Measurements from ENCODE around the gene ADORA3. TPM values are rescaled to one million over a fixed set of nuclear protein-coding genes. Genes with fewer than 3 reads are reported as not detected.
A peak's percentile ranks its signal among the peaks of the same experiment; 100 is the strongest.

The ADORA3 gene
- total and polyA plus RNA-seq, 7 donors: 0.45 to 2.1 (median 1.2) TPM

- H3K4me3 ChIP-seq: peak overlapping the region; percentile 61
- peak; percentile 76 to 80 for DNase-seq
- peaks cover 0 to 2% (median 0%) of the 10 kb centered on the region in 3 donors for H3K27me3 ChIP-seq (ENCODE audit: insufficient read depth in 3 of 3, low read length in 2 of 3)
- no peaks in the 10 kb centered on the region for H3K36me3 ChIP-seq (ENCODE audit: insufficient read depth in 1 of 2, low read depth in 1 of 2)
- H3K27ac ChIP-seq: peak overlapping the region; percentile 62
- peak; percentile 62 to 80 (median 73) for ATAC-seq
- 10 to 13% (median 12%) methylated on average over 39 to 40 of the region's 40 CpGs for WGBS, 3 donors
- intact Hi-C loops (cut with DNase I): loop anchor here in 1 of 2 donors (5.0 kb wide), 1 partner anchor 62 kb away; no protein-coding TSS in a partner anchor
- no peaks in the 10 kb centered on the region for H3K4me1 ChIP-seq
- no peak for TF ChIP-seq CTCF (IDR thresholded peaks at IDR 0.05)
- no peaks in the 10 kb centered on the region for H3K9me3 ChIP-seq
These were observed 12.0 kb upstream of the ADORA3 start for GRCh38 chr1:111515291-111516004.

- DNase-seq (no peak), ATAC-seq (no peak)
- H3K4me3 ChIP-seq: no peak overlapping the region
- TF ChIP-seq CTCF (IDR thresholded peaks at IDR 0.05): no peak
- H3K27me3 ChIP-seq (ENCODE audit: insufficient read depth in 3 of 3, low read length in 2 of 3): peaks cover 0 to 2% (median 0%) of the 10 kb centered on the region in 3 donors
- WGBS, 3 donors: 45 to 54% (median 50%) methylated on average over 8 of the region's 8 CpGs
- H3K36me3 ChIP-seq (ENCODE audit: insufficient read depth in 1 of 2, low read depth in 1 of 2): no peaks in the 10 kb centered on the region
- intact Hi-C loops (cut with DNase I): no loop called here
- H3K9me3 ChIP-seq: no peaks in the 10 kb centered on the region
- peaks cover 17% of the 10 kb centered on the region for H3K4me1 ChIP-seq
- H3K27ac ChIP-seq: no peak overlapping the region
These were observed 10.1 kb upstream of the ADORA3 start for GRCh38 chr1:111513410-111514020.

GRCh38 chr1:111512931-111513330, 9.5 kb upstream of the ADORA3 start:
- ATAC-seq (no peak), DNase-seq (no peak)
- Histone ChIP-seq H3K4me3 (no peak overlapping the region), H3K27me3 (ENCODE audit: insufficient read depth in 3 of 3, low read length in 2 of 3) (peaks cover 0 to 2% (median 0%) of the 10 kb centered on the region in 3 donors), H3K4me1 (peaks cover 19% of the 10 kb centered on the region), H3K36me3 (ENCODE audit: insufficient read depth in 1 of 2, low read depth in 1 of 2) (no peaks in the 10 kb centered on the region), H3K9me3 (no peaks in the 10 kb centered on the region), H3K27ac (no peak overlapping the region)
- intact Hi-C loops (cut with DNase I): no loop called here
- WGBS, 3 donors: 93 to 98% (median 97%) methylated on average over 3 of the region's 3 CpGs
- no peak for TF ChIP-seq CTCF (IDR thresholded peaks at IDR 0.05)

- H3K9me3 ChIP-seq: no peaks in the 10 kb centered on the region
- H3K27ac ChIP-seq: no peak overlapping the region
- peaks cover 24% of the 10 kb centered on the region for H3K4me1 ChIP-seq
- no peak overlapping the region for H3K4me3 ChIP-seq
- intact Hi-C loops (cut with DNase I): no loop called here
- peaks cover 0 to 2% (median 0%) of the 10 kb centered on the region in 3 donors for H3K27me3 ChIP-seq (ENCODE audit: insufficient read depth in 3 of 3, low read length in 2 of 3)
- H3K36me3 ChIP-seq (ENCODE audit: insufficient read depth in 1 of 2, low read depth in 1 of 2): no peaks in the 10 kb centered on the region
- DNase-seq (no peak), ATAC-seq (no peak)
- 70 to 80% (median 75%) methylated on average over 5 of the region's 5 CpGs for WGBS, 3 donors
- TF ChIP-seq CTCF (IDR thresholded peaks at IDR 0.05): no peak
These were observed 8.9 kb upstream of the ADORA3 start for GRCh38 chr1:111512132-111512889.
